Measurements from ENCODE around the gene SUN5.
A peak's percentile ranks its signal among the peaks of the same experiment; 100 is the strongest.
"Not testable (repeated sequence)": the region's sequence is repeated elsewhere in the genome, so short reads cannot be mapped to it uniquely, and the experiment has no call there.

SUN5 gene

GRCh38 chr20:32977281-32978008, 26.8 kb downstream of the SUN5 start:
- DNase-seq (ENCODE audit: low spot score) = no peak

- DNase-seq (ENCODE audit: low spot score) = no peak
Observed at GRCh38 chr20:32976746-32977145, 27.5 kb downstream of the SUN5 start.

- DNase-seq (ENCODE audit: low spot score) = no peak
Observed at GRCh38 chr20:32975698-32976674, 28.2 kb downstream of the SUN5 start.

- DNase-seq (ENCODE audit: low spot score) = not testable (repeated sequence)
Observed at GRCh38 chr20:32975121-32975520, 29.1 kb downstream of the SUN5 start.

GRCh38 chr20:32974204-32975064, 29.8 kb downstream of the SUN5 start:
- DNase-seq (ENCODE audit: low spot score) = not testable (repeated sequence)

- DNase-seq (ENCODE audit: low spot score) = no peak
Observed at GRCh38 chr20:32973077-32973717, 31.0 kb downstream of the SUN5 start.

GRCh38 chr20:32972181-32973076, 31.8 kb downstream of the SUN5 start:
- no peak for DNase-seq (ENCODE audit: low spot score)

- DNase-seq (ENCODE audit: low spot score) = no peak
Observed at GRCh38 chr20:32971703-32972161, 32.5 kb downstream of the SUN5 start.

GRCh38 chr20:32970973-32971300, 33.3 kb downstream of the SUN5 start:
- DNase-seq (ENCODE audit: low spot score) = no peak

GRCh38 chr20:32970115-32970972, 33.9 kb downstream of the SUN5 start:
- no peak for DNase-seq (ENCODE audit: low spot score)

GRCh38 chr20:32969356-32970114, 34.7 kb downstream of the SUN5 start:
- DNase-seq (ENCODE audit: low spot score) = no peak

GRCh38 chr20:32968478-32969241, 35.6 kb downstream of the SUN5 start:
- DNase-seq (ENCODE audit: low spot score) = no peak

GRCh38 chr20:32967961-32968457, 36.2 kb downstream of the SUN5 start:
- DNase-seq (ENCODE audit: low spot score) = no peak

- peak; percentile 1 for DNase-seq (ENCODE audit: low spot score)
Observed at GRCh38 chr20:32966881-32967781, 37.1 kb downstream of the SUN5 start.

GRCh38 chr20:32966382-32966781, 37.9 kb downstream of the SUN5 start:
- peak; percentile 1 for DNase-seq (ENCODE audit: low spot score)

- DNase-seq (ENCODE audit: low spot score) = peak; percentile 1
Observed at GRCh38 chr20:32965581-32966373, 38.5 kb downstream of the SUN5 start.

Data from AG08396 (cell line).